Dermis blood vessel endothelial cell (primary cell): Measurements from ENCODE around the gene SACS. TPM values are rescaled to one million over a fixed set of nuclear protein-coding genes. Genes with fewer than 3 reads are reported as not detected.
"Not testable (repeated sequence)": the region's sequence is repeated elsewhere in the genome, so short reads cannot be mapped to it uniquely, and the experiment has no call there.

Source experiments
- DNase-seq: peaks from one replicate; pipeline ENCODE4 v3.0.0; 2010
- total RNA-seq: library from RNA; depleted of rRNA; stranded (reverse); fragments of >200 nt; gene quantifications from 2 replicates; pipeline ENCODE4 v1.2.3, GENCODE V29; 2014

The SACS gene
- total RNA-seq, 1 donor from 2014 or later: 62.3 TPM

DNA sequence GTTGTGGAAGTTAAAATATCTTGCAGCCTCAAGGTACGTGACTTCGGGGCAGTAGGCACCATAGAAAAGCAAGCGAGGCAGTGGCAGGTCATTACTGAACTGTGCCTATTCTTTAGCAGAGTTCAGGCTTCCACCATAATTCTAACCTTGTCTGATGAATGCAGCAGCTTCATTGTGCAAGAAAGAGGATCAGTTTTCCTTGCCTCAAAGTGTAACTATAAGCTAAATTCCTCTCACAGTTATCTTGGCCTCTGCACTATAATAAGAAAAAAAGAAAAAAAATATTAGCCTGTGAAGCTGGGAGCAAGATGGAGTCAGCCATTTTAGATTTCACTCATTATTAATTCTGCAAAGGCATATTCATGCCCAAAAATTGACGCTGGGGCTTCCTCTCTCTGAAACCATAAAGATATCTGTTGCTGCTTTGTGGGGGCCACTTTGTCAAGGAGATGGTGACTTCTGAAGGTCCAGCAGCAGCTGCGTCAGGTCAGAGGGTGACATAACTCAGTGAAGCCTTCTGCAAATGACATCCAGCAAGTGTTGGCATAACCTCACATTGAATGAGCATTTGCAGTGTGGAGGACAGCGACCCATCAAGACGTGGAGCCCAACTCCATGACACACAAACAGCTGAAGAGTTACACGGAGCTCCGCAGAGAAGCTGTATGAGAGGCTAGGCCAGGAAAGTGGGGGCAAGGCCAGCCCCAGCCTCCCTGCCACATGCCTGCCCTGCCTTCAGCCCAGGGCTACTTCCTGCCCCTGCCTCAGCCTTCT lies 23.1 kb upstream of the SACS start:
- no peak for DNase-seq

DNA sequence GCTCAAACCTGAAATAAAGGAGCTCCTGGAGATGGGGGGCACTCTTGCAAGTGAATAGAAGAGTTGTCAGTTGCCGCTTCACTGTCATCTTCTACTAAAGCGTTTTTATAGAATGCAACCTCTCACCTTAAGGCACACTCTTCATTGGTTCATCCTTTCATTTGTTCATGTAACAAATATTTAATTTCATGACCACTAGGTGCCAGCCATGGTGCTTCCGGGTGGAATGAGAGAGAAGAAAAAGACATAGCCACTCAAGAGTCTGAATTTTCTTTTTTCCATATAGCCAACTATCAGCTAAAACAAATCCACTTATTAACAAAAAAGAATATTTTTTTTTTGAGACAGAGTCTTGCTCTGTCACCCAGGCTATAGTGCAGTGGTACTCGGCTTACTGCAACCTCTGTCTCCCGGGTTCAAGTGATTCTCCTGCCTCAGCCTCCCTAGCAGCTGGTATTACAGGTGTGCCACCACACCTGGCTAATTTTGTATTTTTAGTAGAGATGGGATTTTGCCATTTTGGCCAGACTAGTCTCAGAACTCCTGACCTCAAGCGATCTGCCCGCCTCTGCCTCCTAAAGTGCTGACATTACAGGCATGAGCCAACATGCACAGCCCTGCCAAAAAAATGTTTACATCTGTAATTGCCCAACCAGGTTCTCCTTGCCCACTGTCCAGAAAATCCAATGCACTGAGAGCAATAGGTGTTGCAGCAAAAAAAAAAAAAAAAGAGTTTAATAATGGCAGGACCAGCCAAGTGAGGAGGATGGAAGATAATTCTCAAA lies 22.1 kb upstream of the SACS start:
- DNase-seq: no peak

DNA sequence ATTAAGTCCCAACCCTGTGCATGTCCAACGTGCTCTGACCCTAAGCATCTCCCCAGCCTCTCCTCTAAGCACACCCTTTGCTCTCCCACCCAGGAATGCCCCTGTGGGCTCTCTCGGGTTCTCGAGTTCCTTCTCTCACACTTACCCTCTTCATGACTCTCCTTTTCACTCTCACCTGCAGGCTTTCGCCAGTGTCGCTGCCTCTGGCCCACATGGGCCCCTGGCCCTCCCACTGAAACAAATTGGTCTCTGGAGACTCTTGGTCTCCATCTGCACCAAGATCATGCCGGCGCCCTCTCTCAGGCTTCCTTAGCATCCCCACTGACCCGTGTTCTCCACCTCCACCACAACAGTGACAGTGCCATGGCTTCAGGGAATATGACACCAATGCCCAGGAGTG lies 19.6 kb upstream of the SACS start:
- no peak for DNase-seq

DNA sequence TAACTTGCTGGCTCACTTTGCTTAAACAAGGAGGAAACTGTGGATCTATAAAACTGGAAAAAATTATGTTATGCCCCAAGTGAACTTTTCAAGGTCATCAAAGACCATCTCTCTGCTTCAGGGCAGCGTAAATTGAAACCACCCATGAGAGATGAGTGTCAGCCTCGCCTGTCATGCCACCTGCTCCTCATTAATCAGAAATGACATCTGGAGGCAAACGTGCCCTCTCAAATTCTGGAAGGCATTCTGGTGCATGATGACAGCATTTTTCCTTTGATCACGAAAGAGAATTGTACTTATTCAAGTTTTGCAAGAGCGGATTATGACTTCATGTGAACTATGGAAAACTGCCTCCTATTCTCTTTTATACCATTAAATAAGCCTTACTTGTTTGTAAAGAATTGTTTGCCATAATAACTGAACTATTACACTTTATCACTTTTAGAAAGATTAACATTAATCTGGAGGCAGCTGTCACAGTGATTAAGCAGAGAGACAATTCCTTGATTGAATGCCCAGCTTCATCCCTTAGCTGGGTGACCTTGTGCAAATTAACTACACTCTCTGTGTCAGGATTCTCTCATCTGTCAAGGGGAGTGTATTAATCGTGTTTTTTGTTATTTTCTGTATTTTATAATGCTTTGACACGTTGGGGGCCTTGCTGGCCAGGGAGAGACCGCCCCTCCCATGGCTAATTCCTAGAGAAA lies 17.0 kb upstream of the SACS start:
- DNase-seq: no peak

DNA sequence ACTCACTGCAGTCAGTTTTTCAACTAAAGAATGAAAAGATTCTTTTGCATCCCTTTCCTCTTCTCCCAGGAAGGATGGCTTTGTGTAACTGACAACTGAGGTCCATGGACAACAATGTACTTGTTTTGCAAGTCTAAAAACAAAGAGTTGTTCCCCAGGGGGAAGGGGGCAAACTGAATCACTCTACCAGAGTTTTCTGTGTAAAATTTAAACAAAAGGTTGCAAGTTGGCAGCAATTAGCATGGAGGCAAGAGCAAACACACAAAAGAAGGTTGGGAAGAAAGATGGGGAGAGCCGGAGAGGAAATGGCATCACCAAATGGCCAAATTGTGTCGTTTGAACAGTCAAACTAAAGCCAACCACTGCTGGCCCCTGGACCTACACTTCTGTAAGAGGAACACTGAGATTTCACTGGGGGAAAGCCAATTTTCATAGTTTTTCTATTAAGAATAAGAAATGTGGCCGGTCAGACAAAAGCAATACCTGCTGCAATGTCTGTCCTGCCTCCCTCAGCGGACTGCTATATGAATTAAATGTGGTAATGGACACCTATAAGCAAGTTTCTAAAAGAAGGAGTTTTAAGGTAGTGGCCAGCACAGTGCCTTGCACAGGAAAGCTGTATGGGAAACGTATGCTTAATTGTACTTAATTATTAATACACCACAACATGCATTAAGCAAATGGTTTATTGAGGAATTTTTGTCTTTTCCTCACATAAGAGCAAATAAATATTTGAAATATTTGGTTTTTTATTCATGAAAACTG lies 16.1 kb upstream of the SACS start:
- no peak for DNase-seq

DNA sequence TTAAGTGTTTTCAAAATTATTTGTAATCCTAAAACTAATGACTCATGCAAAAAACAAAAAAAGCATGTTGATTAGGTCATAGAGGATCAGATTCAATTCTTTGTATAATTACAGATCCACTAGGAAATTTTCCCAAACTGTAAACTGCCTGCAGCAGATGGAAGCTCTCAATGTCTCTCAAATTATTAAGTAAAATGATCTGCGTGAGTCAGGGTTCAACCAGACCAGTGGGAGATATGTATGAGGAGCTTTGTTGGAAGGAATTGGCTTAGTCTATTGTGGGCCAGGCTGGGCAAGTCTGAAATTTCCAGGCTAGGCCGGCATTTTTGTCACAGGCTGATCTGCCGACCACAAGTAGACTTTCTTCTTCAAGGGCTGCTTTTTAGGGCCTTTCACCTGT lies 14.4 kb upstream of the SACS start:
- DNase-seq: no peak

DNA sequence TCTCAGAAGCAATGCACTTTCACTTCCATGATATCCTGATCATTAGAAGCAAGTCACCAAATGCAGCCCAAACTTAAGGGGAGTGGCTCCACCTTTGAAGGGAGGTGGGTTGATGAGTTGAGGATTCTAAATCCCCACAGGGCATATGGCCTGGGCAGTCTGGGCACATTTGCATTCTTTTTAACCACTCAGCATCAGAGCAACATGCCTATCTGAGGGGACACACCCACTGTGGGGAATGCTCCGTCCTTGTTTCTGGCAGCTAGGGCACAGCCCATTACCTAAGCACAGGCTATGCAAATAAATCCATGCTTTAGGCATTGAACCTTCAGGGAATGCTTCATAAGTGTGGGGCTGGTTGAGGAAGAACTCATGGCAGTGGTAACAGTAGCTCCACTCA lies 12.3 kb upstream of the SACS start:
- DNase-seq: no peak

DNA sequence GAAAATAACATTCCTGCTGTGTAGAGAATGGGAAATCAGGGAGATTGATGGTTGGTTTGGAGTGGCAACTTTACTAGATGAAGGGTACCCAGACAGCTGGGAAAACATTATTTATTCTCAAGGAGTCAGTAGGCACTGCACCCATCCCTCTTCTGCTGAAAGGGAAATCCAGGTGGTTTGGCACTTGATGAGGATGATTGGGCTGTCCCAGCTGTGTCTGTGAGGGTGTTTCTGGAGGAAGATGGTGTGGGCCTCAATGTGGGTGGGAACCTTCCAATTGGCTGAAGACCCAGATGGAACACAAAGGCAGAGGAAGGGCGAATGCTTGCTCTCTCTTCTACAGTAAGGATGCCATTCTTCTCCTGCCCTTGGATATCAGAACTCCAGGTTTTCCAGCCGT lies 10.4 kb upstream of the SACS start:
- DNase-seq: no peak

DNA sequence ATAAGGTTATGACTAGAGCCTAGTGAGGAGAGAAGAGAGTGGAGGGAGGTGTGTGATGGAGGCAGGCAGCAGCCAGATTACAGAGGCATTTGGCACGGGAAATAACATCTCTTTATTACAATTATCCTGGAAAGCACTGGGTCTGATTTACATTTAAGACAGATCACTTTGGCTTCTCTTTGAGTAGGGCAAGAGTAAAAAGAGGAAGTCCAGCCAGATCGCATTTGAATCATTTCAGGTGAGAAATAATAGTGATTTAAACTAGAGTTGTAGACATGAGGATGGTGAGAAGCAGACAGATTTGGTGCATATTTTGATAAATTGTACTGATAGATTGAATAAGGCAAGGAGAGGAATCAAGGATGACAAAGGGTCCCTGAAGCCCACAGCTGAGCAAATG lies 9.6 kb upstream of the SACS start:
- no peak for DNase-seq

DNA sequence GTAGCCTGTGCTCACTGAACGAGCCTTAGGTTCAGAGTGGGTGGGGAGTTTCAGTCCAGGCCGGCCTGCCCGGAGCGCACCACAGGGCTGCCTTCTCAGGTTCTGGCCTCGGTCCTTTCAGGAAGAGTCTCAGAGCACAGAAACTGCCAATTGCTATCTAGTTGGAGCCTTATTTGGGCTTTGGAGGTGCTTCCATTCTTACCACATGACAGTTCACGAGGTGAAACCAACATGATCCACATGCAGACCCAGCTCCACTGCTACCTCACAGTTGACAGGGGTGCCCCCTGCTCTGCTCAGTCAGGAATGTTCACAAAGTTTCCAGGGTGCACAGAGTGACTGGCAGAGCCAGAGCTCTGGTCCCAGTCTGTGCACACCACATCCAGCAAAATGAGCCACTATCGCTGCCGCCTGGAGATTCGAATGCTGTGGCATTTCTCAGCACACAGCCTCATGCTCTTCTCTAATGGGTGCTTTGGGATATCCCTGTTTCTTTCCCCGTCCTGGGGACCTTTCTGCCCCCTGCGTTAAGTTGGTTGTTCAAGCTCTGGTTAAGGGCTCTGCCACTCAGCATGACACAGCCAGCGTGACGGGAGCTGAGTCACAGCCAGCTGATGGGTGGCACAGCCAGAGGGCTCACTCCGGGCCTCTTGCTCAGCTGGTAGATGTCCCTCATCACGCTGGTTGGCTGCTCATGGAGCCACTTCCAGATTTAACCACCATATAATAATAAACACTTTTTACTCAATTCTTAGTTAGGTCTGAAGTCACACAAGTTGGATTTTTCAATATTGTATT lies 7.5 kb upstream of the SACS start:
- no peak for DNase-seq

DNA sequence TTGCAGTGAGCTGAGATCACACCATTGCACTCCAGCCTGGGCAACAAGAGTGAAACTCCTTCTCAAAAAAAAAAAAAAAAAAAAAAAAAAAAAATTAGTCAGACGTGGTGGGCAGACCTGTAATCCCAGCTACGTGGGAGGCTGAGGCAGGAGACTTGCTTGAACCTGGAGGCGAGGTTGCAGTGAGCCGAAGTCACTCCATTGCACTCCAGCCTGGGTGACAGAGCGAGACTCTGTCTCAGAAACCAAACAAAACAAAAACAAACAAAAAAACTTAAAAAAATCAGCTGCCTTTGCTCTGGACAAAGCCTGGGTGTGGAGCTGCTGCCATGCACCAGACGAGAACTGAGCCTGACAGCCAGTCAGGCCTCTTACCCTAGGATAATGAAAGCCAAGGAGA lies 6.8 kb upstream of the SACS start:
- DNase-seq: not testable (repeated sequence)

DNA sequence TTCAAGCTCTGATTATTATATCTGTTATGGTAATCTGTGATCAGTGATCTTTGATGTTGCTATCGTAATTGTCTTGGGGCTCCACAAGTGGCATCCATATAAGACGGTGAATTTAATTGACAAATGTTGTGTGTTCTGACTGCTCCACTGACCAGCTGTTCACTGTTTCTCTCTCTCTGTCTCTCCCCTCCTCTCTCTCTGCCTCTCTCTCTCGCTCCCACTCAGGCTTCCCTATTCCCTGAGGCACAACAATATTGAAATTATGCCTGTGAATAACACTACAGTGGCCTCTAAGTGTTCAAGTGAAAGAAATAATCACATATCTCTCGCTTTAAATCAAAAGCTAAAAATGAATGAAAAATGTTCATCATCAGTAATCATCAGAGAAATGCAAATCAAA lies 4.4 kb upstream of the SACS start:
- DNase-seq: no peak

DNA sequence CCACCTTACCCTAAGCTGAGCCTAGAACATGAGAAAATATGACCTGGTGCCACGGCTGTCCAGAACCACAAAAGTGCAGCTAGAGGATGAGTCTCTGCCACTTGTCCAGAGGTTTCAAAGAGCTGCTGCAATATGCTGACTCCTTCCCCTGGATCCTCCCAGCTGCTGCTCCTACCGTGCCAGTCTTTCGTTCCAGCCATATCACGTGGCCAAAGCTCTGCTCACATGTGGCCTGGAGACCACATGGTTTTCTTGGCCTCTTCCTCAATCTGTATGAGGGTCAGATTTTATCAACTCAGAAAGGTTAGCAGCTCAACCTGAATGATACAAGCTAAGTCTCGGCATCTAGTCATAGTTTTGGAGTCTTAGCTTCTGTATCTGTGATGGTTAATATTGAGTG lies 3.2 kb upstream of the SACS start:
- DNase-seq: no peak

DNA sequence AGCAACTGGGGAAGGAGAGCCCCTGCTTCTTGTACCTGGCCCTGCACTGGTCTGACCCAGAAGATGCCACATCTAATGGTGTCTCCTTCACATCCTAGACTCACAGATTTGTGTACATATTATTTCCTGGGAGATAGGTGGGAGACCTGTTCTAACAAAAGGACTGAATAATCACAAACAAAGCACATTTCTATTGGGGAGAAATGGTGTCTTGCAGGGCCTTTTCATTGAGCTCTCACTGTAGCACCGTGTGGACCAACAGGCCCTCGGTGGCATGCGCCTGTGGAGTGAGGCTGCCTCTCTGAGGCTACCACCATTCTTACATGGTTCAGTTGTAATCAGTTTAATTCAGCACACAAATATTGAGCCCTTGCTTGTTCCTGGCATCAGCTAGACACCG lies 989 bp upstream of the SACS start:
- no peak for DNase-seq

DNA sequence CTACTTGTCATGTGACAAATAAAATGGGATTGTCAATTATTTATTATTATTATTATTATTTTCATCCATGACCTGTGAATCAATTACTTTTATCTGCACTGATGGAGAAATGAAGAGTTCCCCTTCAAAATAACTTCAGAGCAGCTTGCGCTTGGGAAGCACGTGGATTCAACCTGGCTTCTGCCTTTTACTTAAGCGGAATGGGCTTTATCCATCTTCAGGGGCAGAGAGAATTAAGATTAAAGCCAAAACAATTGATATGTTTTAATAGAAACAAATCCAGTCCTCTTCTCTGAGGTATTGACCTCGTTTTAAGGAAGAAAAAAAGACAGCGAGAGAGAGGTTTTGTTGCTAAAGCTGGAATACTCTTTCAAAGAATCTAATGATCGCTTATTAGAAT lies 876 bp downstream of the SACS start:
- no peak for DNase-seq

DNA sequence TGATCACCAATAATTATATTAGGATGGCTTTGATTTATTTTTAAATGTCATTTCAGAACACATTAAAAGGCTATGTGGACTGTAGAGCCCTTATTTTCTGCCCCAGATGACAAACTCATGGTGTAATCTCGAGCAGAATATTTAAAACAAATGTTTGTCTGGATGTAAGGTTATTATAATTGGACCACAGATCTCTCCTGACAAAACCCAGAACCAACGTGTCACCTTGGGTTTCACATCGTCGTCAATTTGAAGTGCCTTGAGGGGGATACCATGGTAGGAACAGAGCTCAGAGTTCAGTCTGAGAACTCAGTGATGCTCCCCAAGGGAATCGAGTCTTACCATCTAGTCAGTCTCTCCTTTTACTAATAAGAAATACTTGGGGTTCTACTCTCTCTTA lies 2.8 kb downstream of the SACS start:
- DNase-seq: no peak

DNA sequence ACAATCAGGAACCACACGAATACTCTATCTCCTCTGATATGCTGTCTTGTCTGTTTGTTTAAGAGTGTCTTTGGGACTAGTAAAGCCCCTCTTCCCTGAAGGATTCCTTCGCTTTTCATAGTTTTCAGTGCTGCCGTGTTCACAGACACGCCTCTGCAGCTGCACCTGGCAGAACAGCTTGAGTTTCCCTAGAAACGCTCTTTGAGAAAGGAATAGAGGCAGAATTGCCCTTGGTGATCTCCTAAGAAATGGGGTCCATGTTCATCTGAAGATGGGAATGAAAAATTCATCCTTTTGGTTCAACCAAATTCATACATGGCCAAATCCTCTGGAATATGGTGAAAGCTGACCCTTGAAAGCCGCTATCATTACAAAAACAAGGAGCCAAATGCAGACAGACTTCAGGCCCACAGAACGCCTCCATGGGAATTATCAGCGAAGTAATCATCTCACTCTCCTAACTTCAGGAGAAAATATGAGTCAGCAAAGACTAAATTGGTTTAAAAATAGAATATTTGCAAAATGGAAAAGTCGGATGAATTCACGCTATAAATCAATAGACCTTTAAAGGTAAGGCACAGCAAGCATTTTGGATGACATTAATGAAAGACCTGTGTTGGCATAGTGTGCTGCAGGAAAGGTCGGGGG lies 5.5 kb downstream of the SACS start:
- peak; percentile 53 for DNase-seq

DNA sequence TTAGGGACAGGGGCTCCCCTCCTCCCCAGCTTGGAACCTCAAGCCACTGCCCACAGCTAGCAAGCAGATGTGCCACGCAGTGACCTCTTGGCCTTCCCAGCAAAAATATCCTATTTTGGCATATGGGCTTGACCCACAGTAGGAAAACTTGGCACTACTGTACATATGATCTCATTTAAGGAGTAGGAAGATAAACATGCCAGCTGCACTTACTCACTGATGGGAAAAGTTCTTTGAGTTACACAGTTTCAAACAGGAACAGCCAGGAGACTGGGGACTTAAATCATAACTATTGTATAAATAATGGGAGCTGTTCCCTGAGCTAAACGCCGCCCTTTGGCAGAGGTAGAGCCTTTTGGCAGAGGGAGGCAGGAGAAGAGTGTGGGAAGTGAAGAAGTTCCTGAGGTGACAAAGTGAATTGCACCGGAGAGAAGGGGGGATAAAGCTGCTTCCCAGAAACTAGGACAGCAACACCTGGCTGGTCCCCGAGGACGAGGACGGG lies 6.1 kb downstream of the SACS start:
- peak; percentile 95 for DNase-seq

DNA sequence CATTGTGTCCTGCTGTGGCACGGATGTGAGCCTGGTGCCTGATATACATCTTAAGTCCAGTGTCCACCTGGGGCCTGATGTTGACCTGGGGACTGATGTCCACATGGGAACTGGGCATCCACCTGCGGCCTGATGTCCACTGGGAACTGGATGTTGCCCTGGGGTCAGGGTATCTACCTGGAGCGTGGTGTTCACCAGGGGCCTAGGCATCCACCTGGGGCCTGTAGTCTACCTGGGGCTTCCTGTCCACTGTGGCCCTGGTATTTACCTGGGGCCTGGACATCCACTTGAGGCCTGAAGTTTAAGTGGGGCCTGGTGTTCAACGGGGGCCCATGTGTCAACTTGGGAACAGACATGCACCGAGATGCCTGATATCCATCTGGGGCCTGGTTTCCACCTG lies 11.9 kb downstream of the SACS start:
- no peak for DNase-seq

DNA sequence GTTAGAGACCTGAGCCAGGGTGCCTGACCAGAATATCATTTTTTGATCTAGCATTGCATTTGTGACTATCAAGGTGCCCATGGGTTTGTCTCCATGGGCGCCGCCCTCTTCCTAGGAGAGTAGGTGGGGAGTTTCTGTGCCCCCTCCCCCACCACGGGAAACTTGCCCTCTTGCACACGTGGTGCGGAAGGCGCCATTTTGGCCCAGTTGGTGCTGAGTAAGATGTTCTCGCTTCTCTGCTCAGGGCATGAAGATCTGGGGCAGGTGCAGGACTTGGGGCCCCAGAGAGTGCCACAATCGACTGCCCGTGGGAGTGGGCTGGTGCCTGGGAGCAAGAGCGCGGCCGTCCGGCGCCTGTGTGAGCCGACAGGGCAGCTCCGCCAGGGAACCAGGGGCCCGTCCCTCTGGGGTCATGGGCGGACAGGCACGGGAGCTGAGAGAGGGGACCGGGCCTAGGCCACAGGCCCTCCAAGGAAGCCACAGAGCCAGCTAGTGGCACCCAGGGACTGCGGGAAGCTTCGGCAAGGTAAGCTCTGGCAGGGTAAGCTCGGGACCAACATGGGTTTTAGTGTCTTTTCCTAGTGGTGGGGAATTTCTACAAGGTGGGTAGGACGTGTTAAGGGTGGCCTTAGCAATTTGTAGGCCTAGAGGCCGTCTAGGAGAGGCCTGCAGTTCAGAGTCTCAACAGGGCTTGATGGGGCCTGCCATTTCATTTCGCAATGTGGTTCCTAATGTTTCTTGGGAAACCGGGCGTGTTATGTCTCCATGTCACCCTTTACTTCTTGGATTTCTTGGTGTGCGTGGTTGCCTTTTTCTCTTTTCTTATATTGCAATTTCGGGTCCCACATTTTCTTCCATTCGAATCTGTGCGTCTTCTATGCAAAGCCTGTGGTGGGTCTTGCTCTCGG lies 14.5 kb downstream of the SACS start:
- no peak for DNase-seq
